GM12878 (cell line): ENCODE results near the gene NAV2. TPM values are rescaled to one million over a fixed set of nuclear protein-coding genes. Genes with fewer than 3 reads are reported as not detected.

ENCODE experiments used
- ATAC-seq: fragments of 200-7000 bp; cut with Tn5 transposase; 3 replicates; pipeline ENCODE4 v1.9.1; 2020; ENCODE audit warnings: mild to moderate bottlenecking, moderate library complexity
- BruUV-seq: library from RNA; stranded (reverse); fragments of 400-500 nt; replicated peaks from 2 replicates; lab custom pipeline; 2021; lab: Mats Ljungman, UMichigan
- CTCF ChIA-PET: fragments of 300-600 bp; sonication (Branson Sonifier 250); formaldehyde crosslinking; extraction: SDS; loops from one replicate; lab custom pipeline; 2021; ENCODE audit warnings: inconsistent platforms; lab: Yijun Ruan, JAX
- POLR2A ChIA-PET: fragments of 350-600 bp; formaldehyde crosslinking; extraction: SDS; loops from one replicate; lab custom pipeline; 2021; ENCODE audit warnings: inconsistent platforms; lab: Charles Lee
- RAD21 ChIA-PET: fragments of 300-600 bp; sonication (Branson Sonifier 250); formaldehyde crosslinking; loops from one replicate; lab custom pipeline; 2023; ENCODE audit warnings: antibody characterized with exemption; ENCODE audit not compliant: unreplicated experiment; lab: Charles Lee
- SMC1A ChIA-PET: fragments of 300-600 bp; sonication (Branson Sonifier 250); formaldehyde crosslinking; loops from one replicate; lab custom pipeline; 2023; ENCODE audit not compliant: unreplicated experiment, uncharacterized antibody; lab: Charles Lee
- DNase-seq: peaks from one replicate; pipeline ENCODE4 v3.0.0-alpha.2; 2011; ENCODE audit warnings: low read depth, low spot score
- FAIRE-seq: peaks from 3 replicates; lab custom pipeline; 2011; peaks lifted over from hg19 to GRCh38; lab: Jason Lieb, UNC
- H2AFZ ChIP-seq: 2 replicates; pipeline ENCODE4 v1.6.0; 2011; ENCODE audit warnings: low read depth, low read length, control low read depth; ENCODE audit not compliant: control insufficient read depth
- H3K27ac ChIP-seq: 2 replicates; pipeline ENCODE4 v1.5.1; 2011; ENCODE audit warnings: control low read depth; ENCODE audit not compliant: control insufficient read depth, insufficient read depth
- H3K27me3 ChIP-seq, 2 experiments: replicated peaks in 1 of 2; 2 replicates each; pipeline versions ENCODE4 v1.6.0 to v1.6.1; 2011; ENCODE audit warnings: low read length in 1 of 2; ENCODE audit not compliant: control insufficient read depth in 2 of 2, insufficient read depth in 2 of 2
- H3K36me3 ChIP-seq, 2 experiments: 2 replicates each; pipeline ENCODE4 v1.5.1; 2011; ENCODE audit warnings: low read length in 1 of 2; ENCODE audit not compliant: control insufficient read depth in 2 of 2, insufficient read depth in 2 of 2
- H3K4me1 ChIP-seq: 2 replicates; pipeline ENCODE4 v1.6.1; 2011; ENCODE audit warnings: mild to moderate bottlenecking, low read length, moderate library complexity, mixed read lengths; ENCODE audit not compliant: control insufficient read depth, insufficient read depth
- H3K4me2 ChIP-seq: 2 replicates; pipeline ENCODE4 v1.6.0; 2011; ENCODE audit warnings: control low read depth; ENCODE audit not compliant: control insufficient read depth, insufficient read depth
- H3K4me3 ChIP-seq: fragments of 200-600 bp; sonication (generic); 2 replicates; pipeline ENCODE4 v1.5.1; 2016
- H3K79me2 ChIP-seq: 2 replicates; pipeline ENCODE4 v1.6.0; 2011; ENCODE audit warnings: low read length; ENCODE audit not compliant: control insufficient read depth, insufficient read depth
- H3K9ac ChIP-seq: 2 replicates; pipeline ENCODE4 v1.8.0; 2011; ENCODE audit warnings: low read length, control low read depth, mixed read lengths; ENCODE audit not compliant: control insufficient read depth, insufficient read depth
- H3K9me3 ChIP-seq: replicated peaks from 3 replicates; pipeline ENCODE4 v1.5.1; 2011; ENCODE audit warnings: mild to moderate bottlenecking, low read length; ENCODE audit not compliant: control insufficient read depth, insufficient read depth
- H4K20me1 ChIP-seq: 2 replicates; pipeline ENCODE4 v1.6.0; 2011; ENCODE audit not compliant: control insufficient read depth, insufficient read depth
- BCL3 ChIP-seq: IDR thresholded peaks from 2 replicates; pipeline ENCODE4 v1.6.1; 2011; ENCODE audit warnings: borderline replicate concordance, low read depth, mild to moderate bottlenecking, moderate library complexity, low read length; ENCODE audit not compliant: insufficient read depth, poor library complexity, severe bottlenecking
- IRF4 ChIP-seq: IDR thresholded peaks from 2 replicates; pipeline ENCODE4 v1.6.1; 2011; ENCODE audit warnings: low read depth, low read length
- MLLT1 ChIP-seq: fragments of 450-650 bp; IDR thresholded peaks from 2 replicates; pipeline ENCODE4 v1.6.1; 2016; ENCODE audit warnings: mild to moderate bottlenecking
- NR2C1 ChIP-seq: fragments of 450-650 bp; IDR thresholded peaks from 2 replicates; pipeline ENCODE4 v1.6.1; 2017; ENCODE audit warnings: antibody characterized with exemption, mild to moderate bottlenecking, moderate library complexity
- PML ChIP-seq: IDR thresholded peaks from 2 replicates; pipeline ENCODE4 v1.6.1; 2012; ENCODE audit warnings: low read length, inconsistent platforms
- POLR2A ChIP-seq: IDR thresholded peaks from 2 replicates; pipeline ENCODE4 v1.6.1; 2011; ENCODE audit warnings: low read depth, mild to moderate bottlenecking, low read length
- RUNX3 ChIP-seq: IDR thresholded peaks from 2 replicates; pipeline ENCODE4 v1.6.1; 2012; ENCODE audit warnings: low read length, inconsistent platforms
- TAF1 ChIP-seq: IDR thresholded peaks from 2 replicates; pipeline ENCODE4 v1.6.1; 2011; ENCODE audit warnings: mild to moderate bottlenecking, low read depth, low read length, borderline replicate concordance
- TCF7 ChIP-seq: IDR thresholded peaks from 2 replicates; pipeline ENCODE4 v1.6.1; 2014; ENCODE audit warnings: antibody characterized with exemption, borderline replicate concordance
- YBX1 ChIP-seq: fragments of 450-650 bp; IDR thresholded peaks from 2 replicates; pipeline ENCODE4 v1.6.1; 2016; ENCODE audit warnings: antibody characterized with exemption
- ZBTB40 ChIP-seq: fragments of 450-650 bp; IDR thresholded peaks from 2 replicates; pipeline ENCODE4 v1.6.1; 2016; ENCODE audit warnings: mild to moderate bottlenecking, moderate library complexity, borderline replicate concordance
- ZNF24 ChIP-seq: fragments of 450-650 bp; IDR thresholded peaks from 2 replicates; pipeline ENCODE4 v1.6.1; 2017; ENCODE audit warnings: antibody characterized with exemption, mild to moderate bottlenecking
- ZNF274 ChIP-seq: IDR thresholded peaks from one replicate; pipeline ENCODE4 v1.8.0; 2011; ENCODE audit not compliant: insufficient read length, insufficient read depth
- WGBS: methylation state at CpG from one replicate; pipeline ENCODE4 v1.1.6; 2016; ENCODE audit warnings: low lambda C conversion rate; ENCODE audit not compliant: insufficient replicate concordance, insufficient coverage; ENCODE audit errors: missing lambda C conversion rate; 5-methylcytosine and 5-hydroxymethylcytosine counted together
- in situ Hi-C: fragments of 300-500 bp; cut with MboI; formaldehyde crosslinking; loops from 9 replicates; pipeline ENCODE4 v1.14.3; 2018; ENCODE audit warnings: mixed read lengths
- intact Hi-C: fragments of 100-400 bp; cut with micrococcal nuclease; formaldehyde crosslinking; loops from one replicate; pipeline ENCODE4 v1.14.2; 2022; ENCODE audit not compliant: unreplicated experiment
- polyA plus RNA-seq, 11 experiments: library from polyadenylated mRNA; depleted of rRNA in 4 of 11; unstranded in 6 of 11; stranded (reverse) in 5 of 11; fragments of >200 nt; fragmentation: Nextera tagmentation in 4 of 11; fragmentation: Illumina TruSeq in 1 of 11; extraction: Ambion mirVana in 4 of 11; extraction: Trizol in 1 of 11; gene quantifications; 1 replicate in 1 of 11; 2 replicates in 10 of 11; pipeline versions ENCODE4 v1.2.1 to v1.2.3, GENCODE V29; 2011 to 2016; ENCODE audit warnings: inconsistent platforms in 2 of 11, missing spikeins in 2 of 11, low read depth in 1 of 11
- total RNA-seq, 4 experiments: library from RNA; depleted of rRNA in 3 of 4; stranded (reverse); fragments of >200 nt in 3 of 4; fragmentation: Illumina TruSeq in 1 of 4; extraction: Trizol in 1 of 4; gene quantifications; 2 replicates each; pipeline versions ENCODE4 v1.2.1 to v1.2.3, GENCODE V29; 2013 to 2021
- TF ChIP-seq, protein P1 (sequence below): IDR thresholded peaks from 2 replicates; pipeline ENCODE4 v1.6.1; 2011; ENCODE audit warnings: low read depth, low read length, improper control_type of control experiment, borderline replicate concordance
- TF ChIP-seq, protein P2 (sequence below): fragments of 450-650 bp; IDR thresholded peaks from 2 replicates; pipeline ENCODE4 v1.6.1; 2017; ENCODE audit warnings: mild to moderate bottlenecking
- TF ChIP-seq, protein P3 (sequence below): IDR thresholded peaks from 2 replicates; pipeline ENCODE4 v1.6.1; 2012; ENCODE audit warnings: low read depth, low read length, improper control_type of control experiment

NAV2 gene
- total and polyA plus RNA-seq, 10 of the 15 experiments (the other 5 are each of a cell fraction or from before 2014, with no cell fraction given) = 0.35 to 6.1 (median 1.1) TPM

DNA sequence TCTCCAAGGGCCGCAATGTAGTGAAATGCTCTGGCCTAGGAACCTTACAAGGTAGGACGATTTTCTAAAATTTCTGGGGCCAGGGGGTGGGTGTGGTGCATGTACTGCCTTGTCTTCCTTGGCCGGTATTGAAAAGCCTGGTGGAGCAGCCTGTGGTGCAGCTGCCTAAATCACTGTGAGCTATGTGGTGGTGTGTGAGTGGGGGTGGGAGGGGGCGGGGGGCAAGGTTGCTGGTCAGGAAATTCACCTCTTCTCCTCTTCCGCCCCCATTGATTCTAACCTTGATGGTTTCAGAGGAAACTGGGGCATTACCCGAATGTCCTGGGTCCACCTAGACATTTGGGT lies 310.4 kb downstream of the NAV2 start:
- H3K36me3 ChIP-seq = no peaks in the 10 kb centered on the region
- H3K79me2 ChIP-seq = no peaks in the 10 kb centered on the region
- no peak for FAIRE-seq
- no peak for DNase-seq
- intact Hi-C loops = no loop called here
- ChIA-PET RAD21 (no interaction called here), CTCF (interaction anchor here (0.8 to 1.6 kb wide), 3 partner anchors 8 to 110 kb away, joined by 3 to 4 read pairs (median 4); no protein-coding TSS in a partner anchor), SMC1A (interaction anchor here (0.8 to 1.1 kb wide), 2 partner anchors 14 to 71 kb away, joined by 3 to 5 read pairs; no protein-coding TSS in a partner anchor), POLR2A (no interaction called here)
- no peak overlapping the region for H2AFZ ChIP-seq
- in situ Hi-C loops = no loop called here
- no peaks in the 10 kb centered on the region; the same call in 1 of the 2 replicates for H4K20me1 ChIP-seq
- H3K27me3 ChIP-seq = peaks cover 0 to 6% of the 10 kb centered on the region in 2 experiments; a peak in 3 of 4 replicates
- H3K4me2 ChIP-seq = no peak overlapping the region
- H3K9me3 ChIP-seq = no peaks in the 10 kb centered on the region
- no peak overlapping the region for H3K27ac ChIP-seq
- no TSS peak for BruUV-seq
- 42% methylated on average over 4 of the region's 6 CpGs for WGBS
- H3K4me3 ChIP-seq = no peak overlapping the region
- H3K4me1 ChIP-seq = no peaks in the 10 kb centered on the region
- H3K9ac ChIP-seq = no peak overlapping the region
- ATAC-seq = no peak
- TF ChIP-seq NR2C1 (no peak), MLLT1 (no peak), TCF7 (no peak), YBX1 (no peak), POLR2A (no peak), TAF1 (no peak), PML (no peak), IRF4 (no peak), ZBTB40 (no peak), ZNF24 (no peak), ZNF274 (no peak), RUNX3 (no peak), BCL3 (no peak)
- TF ChIP-seq, protein P1, sequence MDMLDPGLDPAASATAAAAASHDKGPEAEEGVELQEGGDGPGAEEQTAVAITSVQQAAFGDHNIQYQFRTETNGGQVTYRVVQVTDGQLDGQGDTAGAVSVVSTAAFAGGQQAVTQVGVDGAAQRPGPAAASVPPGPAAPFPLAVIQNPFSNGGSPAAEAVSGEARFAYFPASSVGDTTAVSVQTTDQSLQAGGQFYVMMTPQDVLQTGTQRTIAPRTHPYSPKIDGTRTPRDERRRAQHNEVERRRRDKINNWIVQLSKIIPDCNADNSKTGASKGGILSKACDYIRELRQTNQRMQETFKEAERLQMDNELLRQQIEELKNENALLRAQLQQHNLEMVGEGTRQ = no peak
- TF ChIP-seq, protein P2, sequence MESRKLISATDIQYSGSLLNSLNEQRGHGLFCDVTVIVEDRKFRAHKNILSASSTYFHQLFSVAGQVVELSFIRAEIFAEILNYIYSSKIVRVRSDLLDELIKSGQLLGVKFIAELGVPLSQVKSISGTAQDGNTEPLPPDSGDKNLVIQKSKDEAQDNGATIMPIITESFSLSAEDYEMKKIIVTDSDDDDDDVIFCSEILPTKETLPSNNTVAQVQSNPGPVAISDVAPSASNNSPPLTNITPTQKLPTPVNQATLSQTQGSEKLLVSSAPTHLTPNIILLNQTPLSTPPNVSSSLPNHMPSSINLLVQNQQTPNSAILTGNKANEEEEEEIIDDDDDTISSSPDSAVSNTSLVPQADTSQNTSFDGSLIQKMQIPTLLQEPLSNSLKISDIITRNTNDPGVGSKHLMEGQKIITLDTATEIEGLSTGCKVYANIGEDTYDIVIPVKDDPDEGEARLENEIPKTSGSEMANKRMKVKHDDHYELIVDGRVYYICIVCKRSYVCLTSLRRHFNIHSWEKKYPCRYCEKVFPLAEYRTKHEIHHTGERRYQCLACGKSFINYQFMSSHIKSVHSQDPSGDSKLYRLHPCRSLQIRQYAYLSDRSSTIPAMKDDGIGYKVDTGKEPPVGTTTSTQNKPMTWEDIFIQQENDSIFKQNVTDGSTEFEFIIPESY = no peak
- TF ChIP-seq, protein P3, sequence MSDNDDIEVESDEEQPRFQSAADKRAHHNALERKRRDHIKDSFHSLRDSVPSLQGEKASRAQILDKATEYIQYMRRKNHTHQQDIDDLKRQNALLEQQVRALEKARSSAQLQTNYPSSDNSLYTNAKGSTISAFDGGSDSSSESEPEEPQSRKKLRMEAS = no peak
